ENCODE results near the gene KRTAP10-5.

- TF ChIP-seq ZFP30 (CRISPR knock-in tag; IDR thresholded peaks at IDR 0.05) = no peak
- no peak for TF ChIP-seq TSHZ2 (CRISPR knock-in tag; IDR thresholded peaks at IDR 0.05)
- TF ChIP-seq ZFP3 (CRISPR knock-in tag; IDR thresholded peaks at IDR 0.05) = no peak
- no peak for TF ChIP-seq GLIS3 (CRISPR knock-in tag; IDR thresholded peaks at IDR 0.05)
- TF ChIP-seq ARNTL (CRISPR knock-in tag; IDR thresholded peaks at IDR 0.05; ENCODE audit: borderline replicate concordance, low read depth) = no peak
- no peak for TF ChIP-seq OSR1 (CRISPR knock-in tag; IDR thresholded peaks at IDR 0.05)
- TF ChIP-seq, protein P1, sequence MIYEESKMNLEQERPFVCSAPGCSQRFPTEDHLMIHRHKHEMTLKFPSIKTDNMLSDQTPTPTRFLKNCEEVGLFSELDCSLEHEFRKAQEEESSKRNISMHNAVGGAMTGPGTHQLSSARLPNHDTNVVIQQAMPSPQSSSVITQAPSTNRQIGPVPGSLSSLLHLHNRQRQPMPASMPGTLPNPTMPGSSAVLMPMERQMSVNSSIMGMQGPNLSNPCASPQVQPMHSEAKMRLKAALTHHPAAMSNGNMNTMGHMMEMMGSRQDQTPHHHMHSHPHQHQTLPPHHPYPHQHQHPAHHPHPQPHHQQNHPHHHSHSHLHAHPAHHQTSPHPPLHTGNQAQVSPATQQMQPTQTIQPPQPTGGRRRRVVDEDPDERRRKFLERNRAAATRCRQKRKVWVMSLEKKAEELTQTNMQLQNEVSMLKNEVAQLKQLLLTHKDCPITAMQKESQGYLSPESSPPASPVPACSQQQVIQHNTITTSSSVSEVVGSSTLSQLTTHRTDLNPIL (CRISPR knock-in tag; IDR thresholded peaks at IDR 0.05; ENCODE audit: low read depth) = no peak
- no peak for TF ChIP-seq PPARA (CRISPR knock-in tag; IDR thresholded peaks at IDR 0.05; ENCODE audit: borderline replicate concordance)
- no peak for TF ChIP-seq SNAI2 (CRISPR knock-in tag; IDR thresholded peaks at IDR 0.05)
- no peak for TF ChIP-seq RARB (CRISPR knock-in tag; IDR thresholded peaks at IDR 0.05)
- TF ChIP-seq, protein P2, sequence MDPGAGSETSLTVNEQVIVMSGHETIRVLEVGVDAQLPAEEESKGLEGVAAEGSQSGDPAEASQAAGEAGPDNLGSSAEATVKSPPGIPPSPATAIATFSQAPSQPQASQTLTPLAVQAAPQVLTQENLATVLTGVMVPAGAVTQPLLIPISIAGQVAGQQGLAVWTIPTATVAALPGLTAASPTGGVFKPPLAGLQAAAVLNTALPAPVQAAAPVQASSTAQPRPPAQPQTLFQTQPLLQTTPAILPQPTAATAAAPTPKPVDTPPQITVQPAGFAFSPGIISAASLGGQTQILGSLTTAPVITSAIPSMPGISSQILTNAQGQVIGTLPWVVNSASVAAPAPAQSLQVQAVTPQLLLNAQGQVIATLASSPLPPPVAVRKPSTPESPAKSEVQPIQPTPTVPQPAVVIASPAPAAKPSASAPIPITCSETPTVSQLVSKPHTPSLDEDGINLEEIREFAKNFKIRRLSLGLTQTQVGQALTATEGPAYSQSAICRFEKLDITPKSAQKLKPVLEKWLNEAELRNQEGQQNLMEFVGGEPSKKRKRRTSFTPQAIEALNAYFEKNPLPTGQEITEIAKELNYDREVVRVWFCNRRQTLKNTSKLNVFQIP (CRISPR knock-in tag; IDR thresholded peaks at IDR 0.05; ENCODE audit: borderline replicate concordance, low read depth) = no peak
- no peak for TF ChIP-seq TOX (CRISPR knock-in tag; IDR thresholded peaks at IDR 0.05; ENCODE audit: borderline replicate concordance)
- no peak for TF ChIP-seq ZNF565 (CRISPR knock-in tag; conservative IDR thresholded peaks at IDR 0.05; ENCODE audit: low read depth)
Measured at GRCh38 chr21:44589586-44590305, 9.3 kb upstream of the KRTAP10-5 start.
